GM12878 (cell line): Measurements from ENCODE around the gene SH2B2.

Experiments used
- ATF7 ChIP-seq: fragments of 450-650 bp; IDR thresholded peaks from 2 replicates; pipeline ENCODE4 v1.6.1; 2016; ENCODE audit warnings: low read depth, mild to moderate bottlenecking
- E4F1 ChIP-seq: fragments of 450-650 bp; IDR thresholded peaks from 2 replicates; pipeline ENCODE4 v1.6.1; 2018; ENCODE audit warnings: borderline replicate concordance, mild to moderate bottlenecking; ENCODE audit not compliant: partially characterized antibody
- EZH2 ChIP-seq: IDR thresholded peaks from 2 replicates; pipeline ENCODE4 v1.6.1; 2012; ENCODE audit warnings: low read depth, mild to moderate bottlenecking, control low read depth, inconsistent platforms, low read length, borderline replicate concordance; ENCODE audit not compliant: control insufficient read depth
- IRF3 ChIP-seq: fragments of 450-650 bp; IDR thresholded peaks from 2 replicates; pipeline ENCODE4 v1.6.1; 2014; ENCODE audit warnings: mild to moderate bottlenecking
- POLR2AphosphoS5 ChIP-seq: IDR thresholded peaks from 2 replicates; pipeline ENCODE4 v1.6.1; 2011; ENCODE audit warnings: mild to moderate bottlenecking, low read length, inconsistent platforms
- REST ChIP-seq: IDR thresholded peaks from 2 replicates; pipeline ENCODE4 v1.6.1; 2012; ENCODE audit warnings: mild to moderate bottlenecking, low read depth, low read length

GRCh38 chr7:102258749-102259107, 27.9 kb upstream of the SH2B2 start:
- TF ChIP-seq E4F1 (no peak), IRF3 (no peak), POLR2AphosphoS5 (no peak), REST (no peak), EZH2 (no peak), ATF7 (no peak)
